A549 (cell line): ENCODE results near the gene NPPA. TPM values are rescaled to one million over a fixed set of nuclear protein-coding genes. Genes with fewer than 3 reads are reported as not detected.

ENCODE experiments used
- ATAC-seq, 2 experiments: fragments of 200-7000 bp in 1 of 2; fragments of >200 bp in 1 of 2; cut with Nextera tagmentation in 1 of 2; cut with Tn5 transposase in 1 of 2; 3 replicates each; pipeline versions ENCODE4 v1.8.0 to v1.9.1; 2018 to 2020; ENCODE audit warnings: mild to moderate bottlenecking in 1 of 2, moderate library complexity in 1 of 2
- CTCF ChIA-PET: fragments of 300-600 bp; sonication (Branson Sonifier 250); formaldehyde crosslinking; extraction: SDS; loops from one replicate; lab custom pipeline; 2021; ENCODE audit warnings: antibody characterized with exemption, inconsistent platforms; lab: Yijun Ruan, JAX
- POLR2A ChIA-PET: fragments of 350-600 bp; formaldehyde crosslinking; extraction: SDS; loops from one replicate; lab custom pipeline; 2021; ENCODE audit warnings: antibody characterized with exemption, inconsistent platforms; lab: Yijun Ruan, JAX
- DNase-seq, 2 experiments: peaks; one replicate each; pipeline versions ENCODE4 v3.0.0 to v3.0.0-alpha.2; 2011 to 2016; ENCODE audit warnings: low read depth in 1 of 2, low spot score in 1 of 2
- FAIRE-seq: peaks from 2 replicates; lab custom pipeline; 2011; peaks lifted over from hg19 to GRCh38; lab: Jason Lieb, UNC
- H3K27ac ChIP-seq, 2 experiments: fragments of >200 bp; sonication (Bioruptor Twin); formaldehyde crosslinking; 3 replicates each; pipeline ENCODE4 v1.5.1; 2016 to 2017
- H3K4me1 ChIP-seq: fragments of >200 bp; sonication (Bioruptor Twin); formaldehyde crosslinking; 3 replicates; pipeline ENCODE4 v1.6.1; 2016
- H3K4me2 ChIP-seq: fragments of >200 bp; sonication (Bioruptor Twin); formaldehyde crosslinking; 3 replicates; pipeline ENCODE4 v1.6.1; 2016
- H3K4me3 ChIP-seq: fragments of >200 bp; sonication (Bioruptor Twin); formaldehyde crosslinking; 3 replicates; pipeline ENCODE4 v1.5.1; 2016
- H3K9me3 ChIP-seq: fragments of >200 bp; sonication (Bioruptor Twin); formaldehyde crosslinking; 3 replicates; pipeline ENCODE4 v1.6.1; 2016
- BCL3 ChIP-seq: fragments of >200 bp; sonication (Bioruptor Twin); formaldehyde crosslinking; IDR thresholded peaks from 3 replicates; pipeline ENCODE4 v1.6.1; 2016
- BHLHE40 ChIP-seq: IDR thresholded peaks from 2 replicates; pipeline ENCODE4 v1.6.1; 2012; ENCODE audit warnings: low read depth, low read length, inconsistent platforms
- CBX2 ChIP-seq: fragments of 200-600 bp; sonication (generic); IDR thresholded peaks from 2 replicates; pipeline ENCODE4 v1.6.1; 2016; ENCODE audit warnings: low read depth, mild to moderate bottlenecking, borderline replicate concordance
- CEBPB ChIP-seq, 2 experiments: fragments of >200 bp in 1 of 2; sonication (Bioruptor Twin) in 1 of 2; formaldehyde crosslinking in 1 of 2; IDR thresholded peaks; 2 replicates each; pipeline ENCODE4 v1.6.1; 2012 to 2016
- CHD2 ChIP-seq: fragments of 150-350 bp; IDR thresholded peaks from 2 replicates; pipeline ENCODE4 v1.6.1; 2014; ENCODE audit warnings: low read length; ENCODE audit not compliant: partially characterized antibody
- CHD4 ChIP-seq: fragments of 200-600 bp; sonication (generic); IDR thresholded peaks from 2 replicates; pipeline ENCODE4 v1.6.1; 2016; ENCODE audit warnings: antibody characterized with exemption, mild to moderate bottlenecking, borderline replicate concordance
- CTCF ChIP-seq: fragments of >200 bp; sonication (Bioruptor Twin); formaldehyde crosslinking; IDR thresholded peaks from 3 replicates; pipeline ENCODE4 v1.5.1; 2016
- EHF ChIP-seq: fragments of 250-450 bp; sonication (Bioruptor Pico); IDR thresholded peaks from 2 replicates; pipeline ENCODE4 v1.5.0; 2020; ENCODE audit warnings: mild to moderate bottlenecking
- EHMT2 ChIP-seq: fragments of 200-600 bp; sonication (generic); IDR thresholded peaks from 2 replicates; pipeline ENCODE4 v1.6.1; 2016; ENCODE audit warnings: antibody characterized with exemption, low read depth, mild to moderate bottlenecking, moderate library complexity
- ESRRA ChIP-seq: fragments of 150-350 bp; IDR thresholded peaks from 2 replicates; pipeline ENCODE4 v1.6.1; 2014; ENCODE audit warnings: mild to moderate bottlenecking, low read length, borderline replicate concordance
- FOSL2 ChIP-seq, 2 experiments: fragments of 450-650 bp in 1 of 2; fragments of >200 bp in 1 of 2; sonication (Bioruptor Twin) in 1 of 2; formaldehyde crosslinking; IDR thresholded peaks; 2 replicates each; pipeline versions ENCODE4 v1.5.0 to v1.6.1; 2016 to 2020; ENCODE audit warnings: mild to moderate bottlenecking in 1 of 2, moderate library complexity in 1 of 2
- FOXS1 ChIP-seq: fragments of 250-450 bp; sonication (Bioruptor Pico); IDR thresholded peaks from 2 replicates; pipeline ENCODE4 v1.5.0; 2020; ENCODE audit warnings: mild to moderate bottlenecking, moderate library complexity
- HDAC2 ChIP-seq: fragments of 200-600 bp; sonication (generic); IDR thresholded peaks from 2 replicates; pipeline ENCODE4 v1.6.1; 2016
- HEYL ChIP-seq: fragments of 250-450 bp; sonication (Bioruptor Pico); IDR thresholded peaks from 2 replicates; pipeline ENCODE4 v1.8.0; 2021; ENCODE audit warnings: mild to moderate bottlenecking, moderate library complexity
- HMGXB4 ChIP-seq: fragments of 250-450 bp; sonication (Bioruptor Pico); IDR thresholded peaks from 2 replicates; pipeline ENCODE4 v1.5.0; 2021; ENCODE audit warnings: mild to moderate bottlenecking, moderate library complexity, borderline replicate concordance
- HOXA7 ChIP-seq: fragments of 250-450 bp; sonication (Bioruptor Pico); IDR thresholded peaks from 2 replicates; pipeline ENCODE4 v1.5.0; 2020; ENCODE audit warnings: mild to moderate bottlenecking, moderate library complexity
- HOXB13 ChIP-seq: fragments of 250-450 bp; sonication (Bioruptor Pico); IDR thresholded peaks from 2 replicates; pipeline ENCODE4 v1.5.0; 2020; ENCODE audit warnings: low read depth, mild to moderate bottlenecking, moderate library complexity
- KDM1A ChIP-seq: fragments of 200-600 bp; sonication (generic); IDR thresholded peaks from 2 replicates; pipeline ENCODE4 v1.6.1; 2016; ENCODE audit warnings: low read depth, mild to moderate bottlenecking
- MAZ ChIP-seq: fragments of 150-350 bp; IDR thresholded peaks from 2 replicates; pipeline ENCODE4 v1.6.1; 2014; ENCODE audit warnings: antibody characterized with exemption, low read depth, low read length, borderline replicate concordance
- MYC ChIP-seq: IDR thresholded peaks from 2 replicates; pipeline ENCODE4 v1.6.1; 2012; ENCODE audit warnings: mild to moderate bottlenecking, inconsistent platforms, low read length, improper control_type of control experiment, borderline replicate concordance
- NFE2L2 ChIP-seq: fragments of 150-350 bp; conservative IDR thresholded peaks from 2 replicates; pipeline ENCODE4 v1.6.1; 2014; ENCODE audit warnings: low read length
- NPAS2 ChIP-seq: fragments of 250-450 bp; sonication (Bioruptor Pico); IDR thresholded peaks from 2 replicates; pipeline ENCODE4 v1.8.0; 2022; ENCODE audit warnings: mild to moderate bottlenecking, moderate library complexity, borderline replicate concordance
- POLR2A ChIP-seq: IDR thresholded peaks from 2 replicates; pipeline ENCODE4 v1.6.1; 2012; ENCODE audit warnings: mild to moderate bottlenecking, low read length
- RARB ChIP-seq: fragments of 250-450 bp; sonication (Bioruptor Pico); IDR thresholded peaks from 2 replicates; pipeline ENCODE4 v1.8.0; 2021; ENCODE audit warnings: mild to moderate bottlenecking, moderate library complexity
- RFX5 ChIP-seq: fragments of 450-650 bp; IDR thresholded peaks from 2 replicates; pipeline ENCODE4 v1.7.1; 2014; ENCODE audit warnings: antibody characterized with exemption, mild to moderate bottlenecking, moderate library complexity
- RNF2 ChIP-seq: fragments of 200-600 bp; sonication (generic); IDR thresholded peaks from 2 replicates; pipeline ENCODE4 v1.6.1; 2016; ENCODE audit warnings: low read depth, mild to moderate bottlenecking, antibody characterized with exemption, moderate library complexity, borderline replicate concordance
- SMC3 ChIP-seq: fragments of >200 bp; sonication (Bioruptor Twin); formaldehyde crosslinking; IDR thresholded peaks from 3 replicates; pipeline ENCODE4 v1.6.1; 2018; ENCODE audit warnings: inconsistent platforms
- SREBF2 ChIP-seq: fragments of 450-650 bp; IDR thresholded peaks from 2 replicates; pipeline ENCODE4 v1.6.1; 2014; ENCODE audit warnings: mild to moderate bottlenecking, moderate library complexity
- TP53 ChIP-seq: fragments of 250-450 bp; sonication (Bioruptor Pico); IDR thresholded peaks from 2 replicates; pipeline ENCODE4 v1.5.0; 2021; ENCODE audit warnings: mild to moderate bottlenecking, moderate library complexity
- ZC3H11A ChIP-seq: fragments of 450-650 bp; IDR thresholded peaks from 2 replicates; pipeline ENCODE4 v1.6.1; 2014; ENCODE audit warnings: antibody characterized with exemption, mild to moderate bottlenecking
- WGBS: methylation state at CpG from one replicate; pipeline ENCODE4 v1.1.6; 2017; ENCODE audit errors: missing lambda C conversion rate; 5-methylcytosine and 5-hydroxymethylcytosine counted together
- polyA plus RNA-seq, 4 experiments: library from polyadenylated mRNA; depleted of rRNA in 3 of 4; stranded (reverse); fragments of >200 nt; fragmentation: RNase III in 1 of 4; extraction: RNeasy Plus Mini Kit Qiagen cat#74134 plus additional on column Dnase treatment in 1 of 4; gene quantifications; 2 replicates in 3 of 4; 3 replicates in 1 of 4; pipeline ENCODE4 v1.2.3, GENCODE V29; 2011 to 2017

Gene NPPA
- polyA plus RNA-seq, 2 of the 4 experiments (the other 2 are of a cell fraction) = not detected

- TF ChIP-seq FOSL2 (IDR thresholded peaks at IDR 0.05) (no peak), FOSL2 (CRISPR knock-in tag; IDR thresholded peaks at IDR 0.05) (no peak), BCL3 (no peak), NFE2L2 (no peak), SMC3 (no peak), CEBPB (IDR thresholded peaks at IDR 0.05) (no peak), RFX5 (no peak), ESRRA (no peak), BHLHE40 (no peak), CTCF (no peak), CHD2 (no peak), NPAS2 (CRISPR knock-in tag) (no peak), RNF2 (no peak), KDM1A (no peak), MYC (no peak), SREBF2 (no peak), RARB (CRISPR knock-in tag) (no peak), HMGXB4 (no peak), CBX2 (no peak)
- no peak overlapping the region for H3K27ac ChIP-seq
- ChIA-PET CTCF (interaction anchor here (1.3 to 3.9 kb wide), 4 partner anchors 10 to 41 kb away, joined by 4 to 15 read pairs (median 9); no protein-coding TSS in a partner anchor), POLR2A (no interaction called here)
- no peak overlapping the region for H3K4me3 ChIP-seq
- no peaks in the 10 kb centered on the region for H3K4me1 ChIP-seq
- ATAC-seq = no peak
- WGBS = 20% methylated on average over 1 of the region's 6 CpGs
- no peak for FAIRE-seq
- no peaks in the 10 kb centered on the region for H3K9me3 ChIP-seq
- DNase-seq = no peak
- no peak overlapping the region for H3K4me2 ChIP-seq
Measured at GRCh38 chr1:11878891-11879190, 31.3 kb upstream of the NPPA start.

- H3K9me3 ChIP-seq = no peaks in the 10 kb centered on the region
- H3K4me1 ChIP-seq = no peaks in the 10 kb centered on the region
- ChIA-PET CTCF (interaction anchor here (1.2 to 3.9 kb wide), 7 partner anchors 10 to 841 kb away, joined by 3 to 15 read pairs (median 4); no protein-coding TSS in a partner anchor), POLR2A (no interaction called here)
- H3K4me3 ChIP-seq = no peak overlapping the region
- FAIRE-seq = no peak
- H3K27ac ChIP-seq = no peak overlapping the region
- WGBS = no CpG with 5 or more reads among the region's 31 CpGs
- no peak for TF ChIP-seq HDAC2
- TF ChIP-seq ZC3H11A = no peak
- TF ChIP-seq POLR2A = no peak
- TF ChIP-seq HOXB13 (CRISPR knock-in tag) = no peak
- no peak for TF ChIP-seq TP53 (CRISPR knock-in tag)
- no peak for TF ChIP-seq EHMT2
- TF ChIP-seq MAZ = no peak
- TF ChIP-seq CHD4 = no peak
- no peak for TF ChIP-seq NFE2L2
- TF ChIP-seq EHF (CRISPR knock-in tag) = no peak
- TF ChIP-seq FOXS1 (CRISPR knock-in tag) = no peak
- no peak for TF ChIP-seq HOXA7 (CRISPR knock-in tag)
- TF ChIP-seq MYC = no peak
- TF ChIP-seq HEYL (CRISPR knock-in tag) = no peak
- no peak overlapping the region for H3K4me2 ChIP-seq
- ATAC-seq = no peak
- no peak for DNase-seq
Measured at GRCh38 chr1:11878081-11878890, 30.7 kb upstream of the NPPA start.
